Measurements from ENCODE around the gene CASTOR1.

The CASTOR1 gene

DNA sequence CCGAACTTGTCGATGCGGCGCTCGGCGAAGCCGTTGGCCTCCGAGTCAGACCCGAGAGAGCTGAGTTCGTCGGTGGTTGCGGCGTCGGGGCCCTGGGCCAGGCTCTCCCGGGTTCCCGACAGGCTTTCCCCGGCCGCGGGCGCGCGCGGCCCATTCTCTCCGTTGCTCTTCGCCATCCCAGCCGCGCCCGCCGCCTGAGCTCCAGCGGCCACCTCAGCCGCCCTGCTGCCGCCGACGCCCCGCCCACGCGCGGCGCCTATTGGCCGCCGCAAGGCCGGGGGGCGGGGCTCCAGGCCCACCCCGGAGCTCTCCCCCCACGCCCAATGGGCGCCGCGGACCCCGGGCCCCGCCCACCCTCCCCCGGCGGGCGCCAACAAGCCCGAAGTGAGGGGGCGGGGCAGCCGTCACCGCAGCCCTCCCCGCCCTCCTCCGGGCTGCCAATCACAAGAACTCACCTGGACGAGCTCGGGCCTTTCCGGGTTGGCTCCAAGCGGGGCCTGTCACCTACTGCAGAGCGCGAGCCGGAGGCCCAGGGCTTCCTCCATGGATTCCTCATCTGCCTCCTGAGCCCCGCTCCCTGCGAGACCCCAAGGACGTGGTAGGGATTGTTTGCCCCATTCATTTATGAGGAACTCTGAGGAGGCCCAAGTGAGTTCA, 37.5 kb upstream of the CASTOR1 start, which contains the start of gene TBC1D10A:
TSS of gene TBC1D10A (minus strand) at position 236 of the 657 bp plus-strand sequence. CDS start at position 176, 60 bp downstream.
- DNase-seq (ENCODE audit: low read depth in 1 of 2, low spot score in 1 of 2): peak; percentile 84 to 95
- in situ Hi-C loops (cut with HindIII; ENCODE audit: low pct_unique_long_range_greater_than_20kb, low sequenced_read_pairs): no loop called here
- no peak for TF ChIP-seq JUND (IDR thresholded peaks at IDR 0.05; ENCODE audit: low read depth)

DNA sequence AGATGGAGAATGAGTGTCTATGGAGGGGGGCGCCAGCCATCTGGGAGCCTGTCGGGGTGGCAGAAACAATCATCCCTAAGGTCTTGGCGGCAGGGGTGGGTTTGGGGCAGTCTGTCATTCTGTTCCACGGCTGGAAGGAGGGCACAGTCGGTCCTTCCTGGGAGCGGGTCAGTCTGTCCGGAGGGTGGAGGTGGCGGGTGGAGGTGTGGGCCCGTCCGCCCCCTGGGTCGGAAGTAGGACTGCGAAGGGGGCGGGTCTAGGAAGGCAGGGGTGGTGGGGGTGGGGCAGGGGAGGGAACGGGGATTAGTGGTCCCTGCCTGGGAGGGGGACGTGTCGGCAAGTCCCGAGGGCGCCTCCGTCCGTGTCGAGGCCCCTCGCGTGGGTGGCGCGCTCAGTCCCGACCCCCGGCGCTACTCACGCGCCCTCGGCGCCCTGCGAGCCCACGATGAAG, 37.0 kb upstream of the CASTOR1 start:
- in situ Hi-C loops (cut with HindIII; ENCODE audit: low pct_unique_long_range_greater_than_20kb, low sequenced_read_pairs): no loop called here
- TF ChIP-seq JUND (IDR thresholded peaks at IDR 0.05; ENCODE audit: low read depth): no peak
- DNase-seq (ENCODE audit: low read depth in 1 of 2, low spot score in 1 of 2): no peak

DNA sequence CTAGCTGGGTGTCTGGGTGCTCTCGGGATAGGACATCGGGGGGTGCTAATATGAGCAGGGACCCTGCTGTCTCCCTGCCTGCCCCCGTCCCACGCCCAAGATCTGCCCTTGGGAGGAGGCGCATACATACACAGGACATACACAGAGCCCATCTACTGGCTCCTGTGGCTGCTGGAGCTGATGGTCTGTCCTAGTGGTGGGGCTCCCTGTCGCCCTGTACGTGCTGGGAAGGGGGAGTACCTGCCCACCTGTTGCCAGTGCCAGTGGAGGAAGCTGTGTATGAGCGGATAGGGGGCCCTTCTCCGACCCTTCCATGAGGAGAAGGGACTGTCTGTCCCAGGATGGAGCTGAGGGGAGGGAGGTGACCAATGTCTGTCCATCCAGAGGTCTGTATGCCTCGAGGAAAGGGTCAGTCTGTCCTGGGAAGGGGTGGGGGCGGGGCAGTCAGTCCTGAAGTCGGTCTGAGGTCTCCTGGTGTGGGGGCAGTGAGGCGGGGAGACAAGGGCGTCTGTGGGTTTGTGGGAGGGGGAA, 36.5 kb upstream of the CASTOR1 start:
- TF ChIP-seq JUND (IDR thresholded peaks at IDR 0.05; ENCODE audit: low read depth): no peak
- DNase-seq (ENCODE audit: low read depth in 1 of 2, low spot score in 1 of 2): no peak

DNA sequence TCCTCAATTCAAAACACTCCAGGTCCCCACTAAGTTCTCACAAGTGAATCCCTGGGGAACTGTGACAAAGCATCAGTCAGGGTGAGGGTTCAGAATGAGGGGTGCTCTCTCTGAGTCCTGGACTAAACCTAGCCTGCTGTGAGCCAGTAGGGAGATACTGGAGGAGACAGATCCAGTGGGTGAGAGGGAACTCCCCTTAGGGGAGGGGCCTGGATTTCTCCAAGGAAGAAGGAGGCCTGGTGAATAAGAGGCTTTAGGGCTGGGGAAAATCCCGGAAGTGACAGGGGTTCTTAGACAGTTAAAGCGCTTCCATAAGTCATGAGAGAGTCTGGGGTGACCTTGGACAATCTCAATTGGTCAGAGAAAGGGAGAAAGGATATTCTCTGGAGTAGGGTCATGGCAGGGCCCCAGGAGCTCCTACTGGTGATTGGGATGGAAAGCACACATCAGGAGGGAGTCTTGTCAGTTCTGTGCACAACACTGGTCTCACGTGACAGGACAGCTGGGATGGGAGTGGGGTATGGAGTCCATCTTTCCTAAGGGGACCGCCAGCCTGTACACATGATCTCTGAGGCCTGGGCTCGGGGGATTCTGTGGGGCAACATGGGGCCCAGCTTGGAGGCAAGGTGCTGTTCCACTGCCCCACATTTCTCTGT, 35.9 kb upstream of the CASTOR1 start:
- in situ Hi-C loops (cut with HindIII; ENCODE audit: low pct_unique_long_range_greater_than_20kb, low sequenced_read_pairs): no loop called here
- no peak for TF ChIP-seq JUND (IDR thresholded peaks at IDR 0.05; ENCODE audit: low read depth)
- peak in 1 of 2 experiments; percentile 63 for DNase-seq (ENCODE audit: low read depth in 1 of 2, low spot score in 1 of 2)

More for the DNA sequence above, 36.5 kb upstream of the CASTOR1 start:
- in situ Hi-C loops (cut with HindIII; ENCODE audit: low pct_unique_long_range_greater_than_20kb, low sequenced_read_pairs): no loop called here

- no peak for DNase-seq (ENCODE audit: low read depth in 1 of 2, low spot score in 1 of 2)
Observed at GRCh38 chr22:30324014-30324730, 34.9 kb upstream of the CASTOR1 start.

DNA sequence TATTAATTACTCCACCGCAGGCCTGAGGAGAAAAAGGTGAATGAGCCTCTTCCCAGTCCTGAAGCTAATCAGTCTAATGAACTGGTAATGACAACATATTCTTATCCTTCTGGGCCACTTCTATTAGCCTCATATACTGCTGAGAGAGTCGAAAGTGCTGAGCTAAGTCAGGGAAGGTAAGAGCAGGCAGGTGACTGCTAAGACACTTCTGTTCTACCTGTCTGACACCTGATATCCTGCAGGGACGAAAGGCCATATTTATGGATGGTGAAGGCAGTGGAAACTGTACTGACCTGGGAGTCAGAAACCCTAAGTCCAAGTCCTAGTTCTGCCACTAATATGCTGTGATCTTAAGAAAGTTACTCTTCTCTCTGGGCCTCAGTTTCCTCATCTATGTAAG, 33.9 kb upstream of the CASTOR1 start:
- in situ Hi-C loops (cut with HindIII; ENCODE audit: low pct_unique_long_range_greater_than_20kb, low sequenced_read_pairs): no loop called here
- no peak for DNase-seq (ENCODE audit: low read depth in 1 of 2, low spot score in 1 of 2)
- TF ChIP-seq JUND (IDR thresholded peaks at IDR 0.05; ENCODE audit: low read depth): no peak

More at GRCh38 chr22:30324014-30324730, 34.9 kb upstream of the CASTOR1 start:
- in situ Hi-C loops (cut with HindIII; ENCODE audit: low pct_unique_long_range_greater_than_20kb, low sequenced_read_pairs): no loop called here
- no peak for TF ChIP-seq JUND (IDR thresholded peaks at IDR 0.05; ENCODE audit: low read depth)

DNA sequence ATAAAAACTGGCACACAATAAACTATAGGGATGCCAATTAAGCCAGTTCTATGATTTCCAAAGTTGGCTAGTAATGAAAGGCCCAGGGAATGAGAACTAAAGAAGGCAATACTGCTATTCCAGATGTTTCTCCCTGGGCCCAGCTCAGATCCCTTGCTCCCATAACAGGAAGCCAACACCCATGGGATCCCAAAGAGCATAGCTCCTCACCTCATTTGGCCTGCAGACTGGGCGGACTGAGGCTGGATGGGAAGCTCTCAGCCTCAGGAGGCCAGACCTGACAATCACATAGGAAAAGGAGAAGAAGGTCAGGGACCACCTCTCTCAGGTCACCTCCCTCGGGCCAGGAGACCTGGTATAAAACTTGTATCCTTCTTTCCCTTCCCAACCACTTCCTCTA, 32.2 kb upstream of the CASTOR1 start:
- in situ Hi-C loops (cut with HindIII; ENCODE audit: low pct_unique_long_range_greater_than_20kb, low sequenced_read_pairs): no loop called here
- no peak for TF ChIP-seq JUND (IDR thresholded peaks at IDR 0.05; ENCODE audit: low read depth)
- no peak for DNase-seq (ENCODE audit: low read depth in 1 of 2, low spot score in 1 of 2)

DNA sequence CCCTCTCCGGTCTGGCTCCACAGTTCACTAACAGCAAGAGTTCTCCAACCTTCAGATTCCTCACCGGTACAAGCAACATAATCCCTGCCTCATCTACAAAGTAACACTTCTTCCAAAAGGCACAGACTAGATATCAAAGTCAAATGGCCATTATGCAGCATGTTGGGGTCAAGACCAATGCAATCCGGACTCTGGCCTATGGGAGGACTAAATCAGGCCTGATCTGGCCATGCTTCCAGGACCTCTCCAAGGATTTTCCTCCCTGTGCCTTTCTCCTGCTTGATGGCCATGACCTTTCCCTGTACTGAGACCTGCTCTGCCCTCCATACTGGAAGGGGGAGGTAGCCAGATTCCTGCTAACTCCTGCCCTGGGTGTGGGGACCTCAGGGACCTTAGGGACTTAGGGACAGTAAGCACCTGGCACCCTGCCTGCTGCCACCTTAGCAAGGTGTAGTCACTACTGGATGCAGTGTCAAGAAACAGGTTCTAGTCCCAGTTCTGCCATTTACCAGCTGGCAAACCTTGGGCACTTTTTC, 30.8 kb upstream of the CASTOR1 start:
- in situ Hi-C loops (cut with HindIII; ENCODE audit: low pct_unique_long_range_greater_than_20kb, low sequenced_read_pairs): no loop called here
- no peak for DNase-seq (ENCODE audit: low read depth in 1 of 2, low spot score in 1 of 2)
- no peak for TF ChIP-seq JUND (IDR thresholded peaks at IDR 0.05; ENCODE audit: low read depth)

DNA sequence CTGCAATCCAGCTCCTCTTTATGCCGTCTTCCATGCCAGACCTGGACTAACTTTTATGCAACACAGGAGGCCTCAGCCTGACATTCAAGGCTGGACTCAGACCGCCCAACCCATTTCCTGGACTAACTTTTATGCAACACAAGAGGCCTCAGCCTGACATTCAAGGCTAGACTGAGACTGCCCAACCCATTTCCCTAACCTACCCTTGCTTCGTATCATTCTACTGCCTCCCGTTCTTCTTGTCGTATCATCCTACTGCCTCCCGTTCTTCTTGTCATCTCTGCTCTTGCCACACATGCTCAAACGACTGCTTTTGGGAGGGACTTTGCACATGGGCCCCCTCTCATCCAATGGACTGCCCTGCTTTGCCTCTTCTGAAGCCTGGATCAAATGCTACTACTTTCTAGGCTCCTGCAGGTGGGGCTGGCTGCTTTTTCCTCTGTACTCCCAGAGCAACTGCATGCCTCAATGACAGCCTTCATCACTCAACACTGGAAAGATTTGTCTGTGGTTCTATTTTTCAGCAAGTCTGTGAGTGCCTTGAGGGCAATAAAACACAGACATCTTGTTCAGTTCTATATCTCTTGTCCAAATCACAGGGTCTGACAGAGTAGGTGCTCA, 29.6 kb upstream of the CASTOR1 start:
- TF ChIP-seq JUND (IDR thresholded peaks at IDR 0.05; ENCODE audit: low read depth): no peak
- in situ Hi-C loops (cut with HindIII; ENCODE audit: low pct_unique_long_range_greater_than_20kb, low sequenced_read_pairs): no loop called here
- DNase-seq (ENCODE audit: low read depth in 1 of 2, low spot score in 1 of 2): no peak

GRCh38 chr22:30317778-30318177, 28.5 kb upstream of the CASTOR1 start:
- in situ Hi-C loops (cut with HindIII; ENCODE audit: low pct_unique_long_range_greater_than_20kb, low sequenced_read_pairs): no loop called here
- no peak for TF ChIP-seq JUND (IDR thresholded peaks at IDR 0.05; ENCODE audit: low read depth)
- no peak for DNase-seq (ENCODE audit: low read depth in 1 of 2, low spot score in 1 of 2)

- in situ Hi-C loops (cut with HindIII; ENCODE audit: low pct_unique_long_range_greater_than_20kb, low sequenced_read_pairs): no loop called here
- TF ChIP-seq JUND (IDR thresholded peaks at IDR 0.05; ENCODE audit: low read depth): no peak
- DNase-seq (ENCODE audit: low read depth in 1 of 2, low spot score in 1 of 2): no peak
Observed at GRCh38 chr22:30315962-30316576, 26.8 kb upstream of the CASTOR1 start.

DNA sequence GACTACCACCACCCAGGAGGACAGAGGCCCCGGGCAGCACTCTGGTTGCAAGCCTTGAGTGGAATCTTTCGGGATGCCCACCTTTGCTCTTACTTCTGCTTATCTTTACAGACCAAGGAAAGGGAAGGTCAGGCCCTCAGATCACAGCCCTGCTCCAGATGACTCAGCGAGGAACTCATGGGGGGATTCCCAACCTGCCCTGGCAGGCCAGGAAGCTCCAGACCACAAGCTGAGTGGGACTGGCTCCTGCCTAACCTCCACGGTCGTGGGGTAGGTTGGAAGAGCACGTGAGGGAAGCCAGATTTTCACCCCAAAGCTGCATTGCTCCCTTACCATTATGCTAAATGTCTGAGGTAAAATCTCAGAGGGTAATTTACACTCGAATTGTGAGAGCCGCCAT, 25.6 kb upstream of the CASTOR1 start:
- no peak for TF ChIP-seq JUND (IDR thresholded peaks at IDR 0.05; ENCODE audit: low read depth)
- in situ Hi-C loops (cut with HindIII; ENCODE audit: low pct_unique_long_range_greater_than_20kb, low sequenced_read_pairs): no loop called here
- no peak for DNase-seq (ENCODE audit: low read depth in 1 of 2, low spot score in 1 of 2)
